ENCODE measurements around the gene CDH4.

GRCh38 chr20:61694682-61695081 lies 442.6 kb downstream of the CDH4 start:
- TF ChIP-seq ETV6 (CRISPR knock-in tag; conservative IDR thresholded peaks at IDR 0.05) (no peak), ZNF280D (CRISPR knock-in tag; IDR thresholded peaks at IDR 0.05) (no peak), BHLHE40 (IDR thresholded peaks at IDR 0.05; ENCODE audit: low read length) (no peak), ZNF274 (CRISPR knock-in tag; IDR thresholded peaks at IDR 0.05) (no peak), ARID3A (IDR thresholded peaks at IDR 0.05; ENCODE audit: low read depth, low read length) (no peak), POLR2A (IDR thresholded peaks at IDR 0.05; ENCODE audit: insufficient read depth in 1 of 2, low read depth in 2 of 2, low read length in 2 of 2) (no peak), EHMT2 (IDR thresholded peaks at IDR 0.05; ENCODE audit: borderline replicate concordance, low read depth, low read length) (no peak)
- TF ChIP-seq, protein P1, sequence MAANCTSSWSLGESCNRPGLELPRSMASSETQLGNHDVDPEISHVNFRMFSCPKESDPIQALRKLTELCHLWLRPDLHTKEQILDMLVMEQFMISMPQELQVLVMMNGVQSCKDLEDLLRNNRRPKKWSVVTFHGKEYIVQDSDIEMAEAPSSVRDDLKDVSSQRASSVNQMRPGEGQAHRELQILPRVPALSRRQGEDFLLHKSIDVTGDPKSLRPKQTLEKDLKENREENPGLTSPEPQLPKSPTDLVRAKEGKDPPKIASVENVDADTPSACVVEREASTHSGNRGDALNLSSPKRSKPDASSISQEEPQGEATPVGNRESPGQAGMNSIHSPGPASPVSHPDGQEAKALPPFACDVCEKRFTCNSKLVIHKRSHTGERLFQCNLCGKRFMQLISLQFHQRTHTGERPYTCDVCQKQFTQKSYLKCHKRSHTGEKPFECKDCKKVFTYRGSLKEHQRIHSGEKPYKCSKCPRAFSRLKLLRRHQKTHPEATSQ (CRISPR knock-in tag; IDR thresholded peaks at IDR 0.05; ENCODE audit: borderline replicate concordance) = no peak
- TF ChIP-seq, protein P2, sequence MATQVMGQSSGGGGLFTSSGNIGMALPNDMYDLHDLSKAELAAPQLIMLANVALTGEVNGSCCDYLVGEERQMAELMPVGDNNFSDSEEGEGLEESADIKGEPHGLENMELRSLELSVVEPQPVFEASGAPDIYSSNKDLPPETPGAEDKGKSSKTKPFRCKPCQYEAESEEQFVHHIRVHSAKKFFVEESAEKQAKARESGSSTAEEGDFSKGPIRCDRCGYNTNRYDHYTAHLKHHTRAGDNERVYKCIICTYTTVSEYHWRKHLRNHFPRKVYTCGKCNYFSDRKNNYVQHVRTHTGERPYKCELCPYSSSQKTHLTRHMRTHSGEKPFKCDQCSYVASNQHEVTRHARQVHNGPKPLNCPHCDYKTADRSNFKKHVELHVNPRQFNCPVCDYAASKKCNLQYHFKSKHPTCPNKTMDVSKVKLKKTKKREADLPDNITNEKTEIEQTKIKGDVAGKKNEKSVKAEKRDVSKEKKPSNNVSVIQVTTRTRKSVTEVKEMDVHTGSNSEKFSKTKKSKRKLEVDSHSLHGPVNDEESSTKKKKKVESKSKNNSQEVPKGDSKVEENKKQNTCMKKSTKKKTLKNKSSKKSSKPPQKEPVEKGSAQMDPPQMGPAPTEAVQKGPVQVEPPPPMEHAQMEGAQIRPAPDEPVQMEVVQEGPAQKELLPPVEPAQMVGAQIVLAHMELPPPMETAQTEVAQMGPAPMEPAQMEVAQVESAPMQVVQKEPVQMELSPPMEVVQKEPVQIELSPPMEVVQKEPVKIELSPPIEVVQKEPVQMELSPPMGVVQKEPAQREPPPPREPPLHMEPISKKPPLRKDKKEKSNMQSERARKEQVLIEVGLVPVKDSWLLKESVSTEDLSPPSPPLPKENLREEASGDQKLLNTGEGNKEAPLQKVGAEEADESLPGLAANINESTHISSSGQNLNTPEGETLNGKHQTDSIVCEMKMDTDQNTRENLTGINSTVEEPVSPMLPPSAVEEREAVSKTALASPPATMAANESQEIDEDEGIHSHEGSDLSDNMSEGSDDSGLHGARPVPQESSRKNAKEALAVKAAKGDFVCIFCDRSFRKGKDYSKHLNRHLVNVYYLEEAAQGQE (IDR thresholded peaks at IDR 0.05; ENCODE audit: borderline replicate concordance in 1 of 2, low read depth in 1 of 2, low read length in 2 of 2) = no peak
- TF ChIP-seq, protein P3, sequence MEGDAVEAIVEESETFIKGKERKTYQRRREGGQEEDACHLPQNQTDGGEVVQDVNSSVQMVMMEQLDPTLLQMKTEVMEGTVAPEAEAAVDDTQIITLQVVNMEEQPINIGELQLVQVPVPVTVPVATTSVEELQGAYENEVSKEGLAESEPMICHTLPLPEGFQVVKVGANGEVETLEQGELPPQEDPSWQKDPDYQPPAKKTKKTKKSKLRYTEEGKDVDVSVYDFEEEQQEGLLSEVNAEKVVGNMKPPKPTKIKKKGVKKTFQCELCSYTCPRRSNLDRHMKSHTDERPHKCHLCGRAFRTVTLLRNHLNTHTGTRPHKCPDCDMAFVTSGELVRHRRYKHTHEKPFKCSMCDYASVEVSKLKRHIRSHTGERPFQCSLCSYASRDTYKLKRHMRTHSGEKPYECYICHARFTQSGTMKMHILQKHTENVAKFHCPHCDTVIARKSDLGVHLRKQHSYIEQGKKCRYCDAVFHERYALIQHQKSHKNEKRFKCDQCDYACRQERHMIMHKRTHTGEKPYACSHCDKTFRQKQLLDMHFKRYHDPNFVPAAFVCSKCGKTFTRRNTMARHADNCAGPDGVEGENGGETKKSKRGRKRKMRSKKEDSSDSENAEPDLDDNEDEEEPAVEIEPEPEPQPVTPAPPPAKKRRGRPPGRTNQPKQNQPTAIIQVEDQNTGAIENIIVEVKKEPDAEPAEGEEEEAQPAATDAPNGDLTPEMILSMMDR (CRISPR knock-in tag; IDR thresholded peaks at IDR 0.05) = no peak

All from HepG2 (cell line).